ENCODE results near the gene ACP4.

The ACP4 gene

GRCh38 chr19:50843205-50843604, 53.0 kb downstream of the ACP4 start:
- no peaks in the 10 kb centered on the region for H3K9me3 ChIP-seq (ENCODE audit: control insufficient read depth, low read length)
- DNase-seq = no peak
- no peaks in the 10 kb centered on the region for H3K27me3 ChIP-seq (replicated peaks; ENCODE audit: control insufficient read depth, insufficient read depth, low read length, poor library complexity, severe bottlenecking)
- no peaks in the 10 kb centered on the region for H3K4me1 ChIP-seq (ENCODE audit: control insufficient read depth, insufficient read depth, low read length, poor library complexity, severe bottlenecking)
- H3K27ac ChIP-seq (ENCODE audit: insufficient read depth, low read length, poor library complexity, severe bottlenecking) = no peak overlapping the region
- H3K36me3 ChIP-seq (ENCODE audit: control insufficient read depth, insufficient read depth, low read length) = no peaks in the 10 kb centered on the region
- no peak overlapping the region for H3K4me3 ChIP-seq (ENCODE audit: insufficient read depth, low read depth, low read length, poor library complexity, severe bottlenecking)

GRCh38 chr19:50843701-50844221, 53.5 kb downstream of the ACP4 start:
- no peak for DNase-seq
- Histone ChIP-seq H3K36me3 (ENCODE audit: control insufficient read depth, insufficient read depth, low read length) (no peaks in the 10 kb centered on the region), H3K9me3 (ENCODE audit: control insufficient read depth, low read length) (no peaks in the 10 kb centered on the region), H3K27me3 (replicated peaks; ENCODE audit: control insufficient read depth, insufficient read depth, low read length, poor library complexity, severe bottlenecking) (no peaks in the 10 kb centered on the region), H3K4me3 (ENCODE audit: insufficient read depth, low read depth, low read length, poor library complexity, severe bottlenecking) (no peak overlapping the region), H3K4me1 (ENCODE audit: control insufficient read depth, insufficient read depth, low read length, poor library complexity, severe bottlenecking) (no peaks in the 10 kb centered on the region), H3K27ac (ENCODE audit: insufficient read depth, low read length, poor library complexity, severe bottlenecking) (no peak overlapping the region)

- Histone ChIP-seq H3K27ac (ENCODE audit: insufficient read depth, low read length, poor library complexity, severe bottlenecking) (no peak overlapping the region), H3K9me3 (ENCODE audit: control insufficient read depth, low read length) (no peaks in the 10 kb centered on the region), H3K4me1 (ENCODE audit: control insufficient read depth, insufficient read depth, low read length, poor library complexity, severe bottlenecking) (no peaks in the 10 kb centered on the region), H3K4me3 (ENCODE audit: insufficient read depth, low read depth, low read length, poor library complexity, severe bottlenecking) (no peak overlapping the region), H3K36me3 (ENCODE audit: control insufficient read depth, insufficient read depth, low read length) (no peaks in the 10 kb centered on the region), H3K27me3 (replicated peaks; ENCODE audit: control insufficient read depth, insufficient read depth, low read length, poor library complexity, severe bottlenecking) (no peaks in the 10 kb centered on the region)
- no peak for DNase-seq
Measured at GRCh38 chr19:50844296-50844935, 54.2 kb downstream of the ACP4 start.

Data from effector memory CD4-positive, alpha-beta T cell (primary cell).